Right lobe of liver (tissue), 4 donors: Measurements from ENCODE around the gene C3.

Experiments
- CTCF ChIP-seq, 4 donors: fragments of 200-600 bp in 3 of 4; fragments of 450-650 bp in 1 of 4; IDR thresholded peaks; one replicate each; pipeline versions ENCODE4 v1.5.1 to v1.8.0; 2016 to 2022; ENCODE audit warnings: antibody characterized with exemption in 4 of 4, mild to moderate bottlenecking in 2 of 4
- POLR2A ChIP-seq: fragments of 450-650 bp; IDR thresholded peaks from one replicate; pipeline ENCODE4 v1.6.1; 2017; ENCODE audit warnings: antibody characterized with exemption, mild to moderate bottlenecking
- donor health status: DM: no; HTN: no; CAD: no.
- donor health status: DM: no; HTN: no; CAD: no.
- donor health status: DM: no; HTN: yes; CAD: no.

- TF ChIP-seq CTCF (IDR thresholded peaks at IDR 0.05) = no peak
- no peak for TF ChIP-seq POLR2A
These were observed 24.2 kb upstream of the C3 start for GRCh38 chr19:6744381-6745301.
